ENCODE measurements around the gene ZNF678.

- TF ChIP-seq CTCF (IDR thresholded peaks at IDR 0.05) (no peak), EP300 (IDR thresholded peaks at IDR 0.05) (no peak)
Measured at GRCh38 chr1:227543283-227544066, 19.9 kb upstream of the ZNF678 start.
